GM18505 (cell line): ENCODE measurements around the gene FADD.
"Not testable (repeated sequence)": the region's sequence is repeated elsewhere in the genome, so short reads cannot be mapped to it uniquely, and the experiment has no call there.

Experiments used
- ATAC-seq: cut with Tn5 transposase; IDR thresholded peaks from one replicate; pipeline ENCODE4 v1.9.1; 2021; ENCODE audit not compliant: unreplicated experiment
- POLR2A ChIP-seq: IDR thresholded peaks from 4 replicates; pipeline ENCODE4 v1.6.1; 2011; ENCODE audit warnings: borderline replicate concordance; ENCODE audit not compliant: insufficient read depth, insufficient read length; ENCODE audit errors: extremely low read depth

Gene FADD

DNA sequence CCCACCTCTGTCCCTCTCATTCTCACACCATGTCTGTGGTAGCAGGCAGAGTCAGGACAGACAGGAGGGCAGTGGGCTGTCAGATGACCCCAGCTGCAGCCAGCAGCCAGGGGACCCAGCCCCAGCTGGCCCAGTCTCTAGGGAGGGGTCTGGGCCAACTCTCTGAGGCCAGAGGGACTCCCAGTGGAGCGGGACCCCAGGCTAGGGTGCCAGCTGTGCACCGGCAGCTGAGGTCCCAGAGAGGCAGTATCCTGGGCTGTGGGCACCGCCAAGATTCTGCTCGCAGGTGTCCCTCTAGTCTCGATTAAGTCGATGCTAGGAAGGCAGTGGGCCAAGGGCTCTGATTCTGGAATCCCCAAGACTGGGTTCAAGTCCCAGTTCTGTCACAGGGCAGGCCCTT lies 16.7 kb upstream of the FADD start:
- ATAC-seq = no peak
- TF ChIP-seq POLR2A = no peak

DNA sequence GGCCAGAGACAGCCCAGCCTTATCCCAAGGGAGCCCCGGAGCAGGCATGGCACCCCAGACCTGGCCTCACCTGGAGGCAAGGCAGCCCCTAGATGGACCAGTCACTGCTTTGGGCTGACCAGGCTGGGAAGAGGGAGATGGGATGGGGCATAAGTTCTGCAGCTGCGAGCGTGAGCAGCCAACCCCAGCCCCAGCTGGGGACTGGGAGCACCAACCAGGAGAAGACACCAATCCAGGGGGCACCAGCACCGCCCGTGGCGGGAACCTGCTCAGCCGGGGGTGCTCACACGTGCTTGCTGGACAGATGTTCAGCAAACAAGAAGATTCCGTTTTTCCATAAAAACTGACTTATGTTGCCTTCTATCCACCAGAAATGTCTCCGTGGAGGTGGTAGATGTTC lies 16.2 kb upstream of the FADD start:
- no peak for ATAC-seq
- no peak for TF ChIP-seq POLR2A

DNA sequence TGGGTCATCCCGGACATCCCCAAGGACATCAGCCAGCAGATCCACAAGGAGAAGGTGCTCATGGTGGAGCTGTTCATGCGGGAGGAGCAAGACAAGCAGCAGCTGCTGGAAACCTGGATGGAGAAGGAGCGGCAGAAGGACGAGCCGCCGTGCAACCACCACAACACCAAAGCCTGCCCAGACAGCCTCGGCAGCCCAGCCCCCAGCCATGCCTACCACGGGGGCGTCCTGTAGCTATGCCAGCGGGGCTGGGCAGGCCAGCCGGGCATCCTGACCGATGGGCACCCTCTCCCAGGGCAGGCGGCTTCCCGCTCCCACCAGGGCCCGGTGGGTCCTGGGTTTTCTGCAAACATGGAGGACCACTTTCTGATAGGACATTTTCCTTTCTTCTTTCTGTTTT lies 15.3 kb upstream of the FADD start:
- ATAC-seq = no peak
- TF ChIP-seq POLR2A = no peak

DNA sequence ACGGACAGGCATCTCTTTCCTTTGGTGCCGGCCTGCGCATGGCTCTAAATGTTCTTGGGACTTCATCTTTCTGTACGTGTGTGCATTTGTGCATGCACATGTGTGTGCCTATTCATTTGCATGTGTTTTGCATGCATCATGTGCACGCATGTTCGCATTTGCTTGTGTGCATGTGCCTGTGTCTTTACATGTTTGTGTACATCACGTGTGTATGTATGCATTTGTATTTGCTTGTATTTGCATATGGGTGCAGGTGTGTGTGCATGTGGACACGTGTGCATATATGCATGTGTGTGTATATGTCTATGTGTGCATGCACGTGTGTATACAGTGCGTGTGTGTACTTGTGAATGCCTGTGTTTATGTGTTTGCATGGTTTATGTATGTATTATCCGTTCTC lies 13.5 kb upstream of the FADD start:
- TF ChIP-seq POLR2A = no peak
- ATAC-seq = no peak

DNA sequence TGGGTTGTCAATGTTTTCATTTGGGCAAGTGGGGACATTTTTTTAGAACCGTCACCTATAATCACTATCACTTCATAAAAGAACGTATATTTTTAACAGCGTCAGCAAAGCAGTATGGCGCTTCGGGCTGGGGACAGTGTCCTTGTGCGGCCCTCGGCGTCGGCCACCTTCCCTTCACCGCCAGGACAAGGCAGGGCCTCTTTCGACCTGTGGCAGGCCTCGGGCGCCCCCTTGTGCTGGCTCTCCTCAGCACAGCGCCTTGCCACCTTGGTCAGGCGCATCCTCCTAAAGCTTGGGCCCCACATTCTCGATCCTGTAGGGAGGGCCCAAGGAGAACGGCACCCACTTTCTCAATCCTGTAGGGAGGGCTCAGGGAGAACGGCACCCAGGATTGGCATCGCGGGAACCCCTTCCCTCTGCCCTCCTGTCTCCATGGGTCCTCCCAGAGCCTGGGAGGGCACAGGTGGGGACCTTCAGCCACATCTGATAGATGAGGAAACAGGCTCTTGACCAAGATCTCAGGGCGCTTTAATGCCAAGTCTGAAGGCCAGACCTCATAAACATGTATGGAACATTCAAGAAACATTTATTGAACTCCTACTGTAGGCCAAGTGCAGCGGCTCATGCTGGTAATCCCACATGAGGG lies 11.5 kb upstream of the FADD start:
- ATAC-seq = no peak

DNA sequence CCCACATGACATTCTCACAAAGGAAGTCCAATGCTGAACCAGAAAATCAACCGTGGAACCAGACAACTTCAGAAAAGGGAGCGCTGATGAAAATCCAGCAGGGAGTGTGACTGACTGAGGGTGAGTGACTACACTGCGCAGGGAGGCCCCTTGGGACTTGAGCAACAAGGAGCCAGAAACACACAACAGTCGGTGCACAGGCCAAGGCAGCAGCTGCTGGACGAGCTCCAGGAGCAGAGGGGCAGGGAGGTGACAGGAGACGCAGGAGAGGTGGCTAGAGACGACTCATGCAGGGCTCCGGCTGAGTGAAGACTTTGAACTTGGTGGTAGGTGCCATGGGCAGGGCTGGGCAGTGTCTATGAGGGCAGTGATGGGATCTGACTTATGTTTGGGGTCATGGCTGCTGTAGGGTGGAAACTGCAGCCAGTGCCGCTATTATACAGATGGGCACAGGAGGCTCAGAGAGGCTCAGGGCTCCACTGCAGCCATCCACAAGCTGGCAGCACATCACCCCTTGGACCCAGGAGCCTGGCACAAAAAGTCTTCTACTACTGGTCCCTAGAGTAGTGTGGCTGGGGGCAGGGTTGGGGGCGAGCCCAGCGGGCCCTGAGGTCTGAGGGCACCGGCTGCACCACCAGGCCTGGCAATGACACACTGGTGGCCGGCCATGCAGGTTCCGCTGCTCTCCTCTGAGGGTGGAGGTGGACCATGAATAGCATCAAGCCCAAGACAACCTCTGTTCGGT lies 10.3 kb upstream of the FADD start:
- TF ChIP-seq POLR2A = no peak
- ATAC-seq = no peak

More for the DNA sequence above, 11.5 kb upstream of the FADD start:
- no peak for TF ChIP-seq POLR2A

DNA sequence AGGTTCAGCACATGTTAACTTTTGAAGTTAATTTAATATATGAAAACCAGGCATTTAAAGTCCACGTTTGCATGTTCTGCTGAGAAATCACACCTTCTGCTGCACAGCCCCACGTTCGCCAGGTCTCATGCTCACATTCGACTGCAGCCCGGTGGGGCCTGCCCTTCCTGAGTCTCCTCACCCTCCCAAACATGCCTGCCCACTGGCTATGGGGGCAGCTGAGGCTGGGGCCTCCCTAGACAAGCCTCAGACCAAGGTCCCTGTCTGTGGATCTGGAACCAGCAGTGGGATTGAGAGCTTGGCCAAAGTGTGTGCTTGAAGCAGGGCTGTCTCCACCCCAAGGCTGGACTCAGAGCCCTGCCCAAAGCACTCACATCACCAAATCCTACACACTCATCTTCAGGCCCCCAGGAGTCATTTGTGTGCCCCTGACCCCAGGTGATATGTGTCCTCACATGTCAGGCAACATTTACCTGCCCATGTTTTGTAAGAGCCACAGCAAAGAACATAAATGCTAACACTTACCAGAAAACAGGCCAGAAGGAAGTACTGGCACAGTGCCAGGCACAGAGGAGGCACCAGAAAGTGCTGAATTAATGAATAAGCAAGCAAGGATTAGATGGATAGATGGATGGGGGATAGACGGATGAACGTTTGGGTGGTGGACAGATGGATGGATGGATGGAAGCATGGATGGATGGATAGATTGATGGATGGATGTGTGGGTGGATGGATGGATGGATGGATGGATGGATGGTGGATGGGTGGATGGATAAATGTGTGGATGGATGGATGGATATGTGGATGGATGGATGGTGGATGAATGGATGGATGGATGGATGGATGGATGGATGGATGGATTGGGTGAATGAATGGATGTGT lies 9.4 kb upstream of the FADD start:
- no peak for TF ChIP-seq POLR2A
- ATAC-seq = no peak

DNA sequence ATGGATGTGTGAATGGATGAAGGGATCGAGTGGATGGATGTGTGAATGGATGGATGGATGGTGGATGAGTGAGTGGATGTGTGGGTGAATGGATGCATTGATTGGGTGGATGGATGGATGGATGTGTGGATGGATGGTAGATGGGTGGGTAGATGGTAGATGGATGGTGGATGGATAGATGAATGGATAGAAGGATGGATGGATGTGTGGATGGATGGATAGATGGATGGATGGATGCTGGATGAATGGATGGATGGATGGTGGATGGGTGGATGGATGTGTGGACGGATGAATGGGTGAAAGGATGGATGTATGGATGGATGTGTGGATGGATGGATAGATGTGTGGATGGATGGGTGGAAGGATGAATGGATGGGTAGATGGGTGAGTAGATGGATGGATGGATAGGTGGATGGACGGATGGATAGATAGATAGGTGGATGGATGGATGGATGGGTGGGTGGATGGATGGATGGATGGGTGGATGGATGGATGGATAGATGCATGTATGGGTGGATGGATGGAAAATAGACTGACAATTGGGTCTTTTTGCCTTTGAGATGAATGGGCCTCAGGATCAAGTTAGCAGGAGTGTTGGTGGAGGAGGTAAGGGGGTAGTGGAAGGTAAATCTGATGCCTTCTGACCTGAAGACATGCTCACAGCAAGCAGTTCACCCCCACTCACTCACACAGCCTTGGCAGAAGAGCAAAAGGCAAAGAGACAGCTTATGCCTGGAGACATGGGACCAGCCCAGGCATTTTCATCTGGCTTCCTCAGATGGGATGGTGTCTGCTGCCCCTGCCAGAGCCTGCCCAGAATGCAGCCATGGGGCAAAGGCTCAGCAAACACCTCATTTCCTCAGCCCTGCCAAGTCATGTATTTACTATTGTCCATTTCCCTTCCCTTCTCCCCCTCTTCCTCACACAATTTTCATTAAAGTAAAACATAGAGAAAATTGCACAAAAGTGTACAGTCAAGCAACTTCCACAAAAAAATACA lies 8.0 kb upstream of the FADD start:
- ATAC-seq = no peak
- TF ChIP-seq POLR2A = no peak

DNA sequence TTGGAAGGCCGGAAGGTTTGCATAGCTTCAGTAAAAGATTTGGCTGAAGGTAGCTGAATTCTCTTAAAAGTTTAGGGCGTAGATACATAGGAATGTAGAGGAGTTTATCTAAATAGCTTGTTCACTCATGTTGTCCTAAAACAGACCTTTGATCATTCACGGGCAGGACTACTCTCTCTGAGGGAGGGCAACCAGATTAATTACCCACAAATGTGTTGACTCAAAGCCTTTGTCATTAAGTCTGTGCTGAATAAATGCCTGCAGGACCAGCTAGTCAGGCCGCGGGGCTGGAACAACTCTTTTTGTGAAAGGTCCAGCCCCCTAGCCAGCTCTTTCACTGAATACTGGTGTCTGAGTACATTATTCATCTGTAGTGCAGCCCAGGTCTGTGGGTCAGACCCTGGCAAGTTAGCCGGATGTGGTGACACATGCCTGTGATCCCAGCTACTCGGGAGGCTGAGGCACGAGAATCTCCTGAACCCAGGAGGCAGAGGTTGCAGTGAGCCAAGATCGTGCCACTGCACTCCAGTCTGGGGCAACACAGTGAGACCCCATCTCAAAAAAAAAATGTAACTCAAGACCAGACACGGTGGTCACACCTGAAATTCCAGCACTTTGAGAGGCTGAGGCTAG lies 2.8 kb upstream of the FADD start:
- ATAC-seq = no peak
- no peak for TF ChIP-seq POLR2A

DNA sequence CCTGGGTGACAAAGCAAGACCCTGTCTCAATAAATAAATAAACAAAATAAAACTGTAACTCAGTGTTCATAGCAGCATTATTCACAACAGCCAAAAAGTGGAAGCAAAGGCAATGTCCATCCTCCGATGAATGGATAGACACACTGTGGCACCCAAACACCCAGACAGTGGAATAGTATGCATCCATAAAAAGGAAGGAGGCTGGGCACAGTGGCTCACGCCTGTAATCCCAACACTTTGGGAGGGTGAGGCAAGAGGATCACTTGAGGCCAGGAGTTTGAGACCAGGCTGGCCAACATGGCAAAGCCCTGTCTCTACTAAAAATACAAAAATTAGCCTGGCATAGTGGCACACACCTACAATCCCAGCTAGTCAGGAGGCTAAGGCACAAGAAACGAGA lies 2.0 kb upstream of the FADD start:
- not testable (repeated sequence) for ATAC-seq

DNA sequence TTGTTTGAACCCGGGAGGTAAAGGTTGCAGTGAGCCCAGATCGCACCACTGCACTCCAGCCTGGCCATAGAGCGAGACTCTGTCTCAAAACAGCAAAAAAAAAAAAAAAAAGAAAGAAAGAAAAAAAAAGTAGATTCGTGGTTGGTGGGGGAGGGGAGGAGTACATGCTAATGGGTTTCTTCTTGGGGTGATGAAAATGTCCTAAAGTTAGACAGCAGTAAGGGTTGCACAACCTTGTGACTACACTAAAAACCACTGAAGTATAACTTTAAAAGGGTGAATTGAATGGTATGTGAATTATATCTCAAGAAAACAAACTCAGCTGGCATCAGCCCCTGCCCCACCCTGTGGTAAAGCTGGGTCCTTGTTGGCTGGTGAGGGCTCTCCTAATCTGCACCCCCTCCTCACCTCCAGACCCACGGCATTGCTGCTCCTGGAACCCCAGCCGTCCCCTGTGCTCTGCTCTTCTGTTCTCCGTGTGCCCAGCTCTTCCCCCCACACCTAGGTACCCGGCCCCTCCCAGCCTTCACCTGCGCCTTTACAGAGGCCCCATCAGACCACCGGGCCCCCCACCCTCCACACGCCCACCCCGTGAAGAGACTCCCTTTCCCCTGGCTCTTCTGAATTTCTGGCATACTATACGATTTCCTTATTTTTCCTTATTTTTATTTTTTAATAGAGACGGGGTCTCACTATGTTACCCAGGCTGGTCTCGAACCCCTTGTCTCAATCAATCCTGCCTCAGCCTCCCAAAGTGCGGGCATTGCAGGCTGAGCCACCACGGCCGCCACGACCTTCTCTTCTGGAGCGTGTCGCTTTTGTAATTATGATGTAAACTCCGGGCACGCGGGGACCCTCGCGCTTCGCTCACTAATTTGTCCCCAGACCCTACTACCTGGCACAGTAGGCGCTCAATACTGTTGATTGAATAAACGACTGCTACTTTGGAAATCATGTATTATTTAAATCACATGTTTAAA lies 924 bp upstream of the FADD start:
- no peak for ATAC-seq
- TF ChIP-seq POLR2A = no peak
